Measurements from ENCODE around the gene AP5M1.
"Not testable (repeated sequence)": the region's sequence is repeated elsewhere in the genome, so short reads cannot be mapped to it uniquely, and the experiment has no call there.

The AP5M1 gene

DNA sequence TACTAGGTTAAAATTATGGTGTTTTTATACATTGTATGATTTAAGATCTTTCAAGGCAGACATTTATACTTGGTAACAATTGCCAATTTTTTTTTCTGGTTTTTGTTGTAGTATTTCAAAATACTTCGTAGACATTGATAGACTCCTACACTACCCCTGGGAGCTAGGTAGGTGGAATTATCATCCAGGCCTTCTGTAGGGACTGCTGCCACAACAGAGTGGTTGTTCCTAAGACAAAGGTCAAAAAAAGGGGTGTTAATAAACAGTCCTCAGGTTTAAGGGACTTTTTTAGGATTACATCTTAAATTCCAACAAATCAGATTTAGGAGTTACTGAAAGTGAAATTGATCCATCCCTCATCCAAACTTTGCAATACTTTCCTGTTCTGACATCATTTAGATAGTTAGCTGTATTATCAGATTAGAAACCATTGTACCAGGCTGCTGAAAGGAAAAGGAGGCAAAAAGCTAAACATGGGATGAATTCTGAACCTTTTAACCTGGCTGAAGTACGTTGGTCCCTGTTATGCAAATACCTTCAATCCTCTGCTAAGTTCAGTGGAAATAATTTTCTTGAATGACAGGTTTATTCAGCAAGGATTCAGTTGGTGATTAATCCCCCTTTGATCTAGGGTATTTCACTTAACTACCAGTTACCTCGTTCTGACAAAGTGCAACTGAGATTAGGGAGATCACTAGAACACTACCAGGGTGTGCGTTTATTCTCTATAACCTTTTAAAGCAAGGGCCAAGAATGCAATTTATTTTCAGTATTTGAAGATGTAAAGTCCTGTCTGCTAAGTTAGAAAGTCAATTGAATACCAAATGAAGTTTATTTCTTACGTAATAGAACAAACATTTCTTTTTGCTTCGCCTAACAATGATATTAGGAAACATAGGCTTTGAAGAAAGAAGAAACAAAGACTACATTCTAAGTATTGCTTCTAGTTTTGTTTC, 23.2 kb downstream of the AP5M1 start:
- no peak for DNase-seq

DNA sequence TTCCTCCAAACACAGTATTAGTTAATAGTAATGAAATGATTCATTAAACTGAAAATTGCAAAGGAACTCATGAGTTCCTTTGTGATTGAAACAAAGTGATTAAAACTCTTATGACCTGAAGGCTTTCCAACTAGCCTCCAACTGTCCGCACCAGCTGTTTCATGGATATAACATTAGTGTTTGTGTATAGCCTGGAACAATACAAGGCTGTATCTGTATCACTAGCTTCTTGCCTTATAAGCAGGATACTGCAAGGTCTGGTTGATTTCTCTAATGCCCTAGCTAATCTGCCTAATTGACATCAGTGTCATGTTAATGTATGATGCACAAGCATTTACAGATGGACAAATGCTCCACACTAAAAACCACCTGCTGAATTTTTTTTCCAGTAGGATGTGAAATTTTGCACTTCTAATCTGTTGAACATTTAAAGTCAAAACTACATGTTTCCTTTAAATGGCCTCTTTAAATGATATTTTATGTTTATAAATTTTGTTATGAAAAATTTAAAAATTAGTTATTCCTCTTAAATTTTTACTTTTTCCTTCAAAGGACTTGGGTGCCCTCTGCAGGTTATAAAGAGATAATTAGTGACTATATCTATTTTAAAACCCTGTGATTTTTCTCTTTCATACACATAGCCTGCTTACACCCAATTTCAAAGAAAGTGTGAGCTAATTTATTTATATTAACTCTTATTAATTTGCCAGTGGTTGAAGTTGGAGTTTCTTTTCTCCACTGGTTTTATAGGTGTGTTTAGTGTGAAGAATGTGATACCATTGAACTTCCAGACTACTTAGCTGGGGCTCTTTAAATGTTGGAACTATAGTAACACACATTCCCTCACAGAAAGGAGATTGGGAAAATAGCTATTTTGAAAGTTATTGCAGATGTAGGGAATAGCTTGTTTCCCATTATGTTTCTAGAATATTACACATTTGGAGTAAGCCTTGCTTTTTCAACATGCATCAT, 25.4 kb downstream of the AP5M1 start:
- no peak for DNase-seq

DNA sequence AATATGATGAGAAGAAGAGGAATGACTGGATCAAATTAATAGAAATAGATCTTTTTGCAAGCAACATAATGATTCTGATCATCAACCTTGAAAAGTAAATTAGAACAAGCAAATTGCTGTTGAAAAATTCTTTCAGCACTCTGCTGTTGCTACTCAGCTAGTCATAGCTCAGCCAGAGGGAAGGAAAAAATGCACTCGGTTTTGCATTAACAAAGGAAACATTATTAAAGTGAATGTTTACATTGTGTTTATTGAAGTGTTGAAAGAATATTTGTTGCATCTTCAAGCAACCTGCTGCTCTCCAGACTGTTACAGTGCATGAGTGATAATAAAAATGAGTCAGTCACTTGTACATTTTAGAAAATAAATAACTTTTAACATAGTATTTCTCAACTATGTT, 26.5 kb downstream of the AP5M1 start:
- DNase-seq = no peak

DNA sequence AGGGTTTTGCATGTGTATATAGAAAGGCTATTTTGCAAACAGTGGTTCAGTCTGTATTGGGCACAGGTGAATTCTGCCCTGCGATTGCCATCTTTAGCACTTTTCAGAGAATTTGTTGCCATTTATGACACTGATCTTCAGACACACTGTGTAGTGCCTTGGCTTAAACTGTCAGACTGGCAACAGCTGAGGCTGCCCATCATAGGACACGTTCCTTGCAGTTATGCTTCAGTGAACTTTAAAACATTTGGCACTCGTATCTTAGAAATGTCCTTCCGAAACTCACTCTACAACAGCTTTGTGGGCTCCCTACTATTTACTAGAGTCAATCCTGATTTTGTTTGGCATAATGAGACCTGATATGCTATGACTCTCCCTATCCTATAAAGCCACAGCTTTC, 29.1 kb downstream of the AP5M1 start:
- DNase-seq = no peak

DNA sequence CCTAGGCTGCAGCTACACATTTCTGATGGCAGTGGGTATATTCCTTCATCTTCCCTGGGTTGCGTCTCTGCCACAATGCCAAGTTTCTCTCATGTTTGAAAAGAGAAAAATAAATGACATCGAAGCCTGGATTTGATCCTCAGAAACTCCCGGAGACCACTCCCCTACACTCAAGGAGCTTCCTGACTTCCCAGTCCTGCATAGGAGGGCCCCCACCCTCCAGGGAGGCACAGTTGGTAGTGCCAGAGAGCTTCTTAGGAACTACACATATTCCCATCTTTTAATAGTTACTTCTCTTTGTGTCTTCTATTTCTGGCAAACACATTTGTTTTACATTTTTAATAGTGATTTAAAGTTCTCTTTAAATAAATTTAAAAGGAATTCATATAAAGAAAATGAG, 30.7 kb downstream of the AP5M1 start:
- no peak for DNase-seq

DNA sequence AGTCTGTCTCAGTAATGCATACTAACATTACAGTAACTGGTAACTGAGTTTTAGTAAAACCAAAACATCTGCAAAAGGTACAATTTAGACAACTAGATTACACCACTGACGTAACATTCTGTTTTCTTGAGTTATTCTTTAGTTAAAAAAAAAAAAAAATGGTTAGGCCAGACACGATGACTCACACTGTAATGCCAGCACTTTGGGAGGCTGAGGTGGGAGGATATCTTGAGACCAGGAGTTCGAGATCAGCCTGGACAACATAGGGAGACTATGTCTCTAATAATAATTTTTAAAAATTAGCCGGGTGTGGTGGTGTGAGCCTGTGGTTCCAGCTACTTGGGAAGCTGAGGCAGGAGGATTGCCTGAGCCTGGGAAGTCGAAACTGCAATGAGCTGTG, 34.1 kb downstream of the AP5M1 start:
- DNase-seq = no peak

DNA sequence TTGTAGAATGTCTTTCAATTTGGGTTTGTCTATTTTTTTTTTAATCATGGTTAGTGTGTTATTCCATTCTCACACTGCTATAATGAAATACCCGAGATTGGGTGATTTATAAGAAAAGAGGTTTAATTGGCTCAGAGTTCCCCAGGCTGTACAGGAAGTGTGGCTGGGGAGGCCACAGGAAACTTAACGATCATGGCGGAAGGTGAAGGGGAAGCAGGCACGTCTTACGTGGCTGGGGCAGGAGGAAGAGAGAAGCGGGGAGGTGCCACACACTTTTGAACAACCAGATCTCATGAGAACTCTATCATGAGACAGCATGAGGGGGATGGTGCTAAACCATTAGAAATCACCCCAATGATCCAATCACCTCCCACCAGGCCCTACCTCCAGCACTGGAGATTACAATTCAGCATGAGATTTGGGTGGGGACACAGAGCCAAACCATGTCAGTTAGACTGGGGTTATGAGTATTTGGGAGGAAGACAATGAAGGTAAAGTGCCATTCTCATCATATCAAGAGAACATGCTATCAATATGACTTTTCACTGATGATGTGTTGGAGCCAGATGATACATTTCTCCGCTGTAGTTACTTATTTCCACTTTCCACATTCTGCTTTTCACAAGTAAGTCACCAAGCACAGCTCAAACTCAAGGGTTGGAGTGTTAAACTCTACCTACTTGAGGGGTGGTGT, 45.8 kb downstream of the AP5M1 start:
- no peak for DNase-seq

DNA sequence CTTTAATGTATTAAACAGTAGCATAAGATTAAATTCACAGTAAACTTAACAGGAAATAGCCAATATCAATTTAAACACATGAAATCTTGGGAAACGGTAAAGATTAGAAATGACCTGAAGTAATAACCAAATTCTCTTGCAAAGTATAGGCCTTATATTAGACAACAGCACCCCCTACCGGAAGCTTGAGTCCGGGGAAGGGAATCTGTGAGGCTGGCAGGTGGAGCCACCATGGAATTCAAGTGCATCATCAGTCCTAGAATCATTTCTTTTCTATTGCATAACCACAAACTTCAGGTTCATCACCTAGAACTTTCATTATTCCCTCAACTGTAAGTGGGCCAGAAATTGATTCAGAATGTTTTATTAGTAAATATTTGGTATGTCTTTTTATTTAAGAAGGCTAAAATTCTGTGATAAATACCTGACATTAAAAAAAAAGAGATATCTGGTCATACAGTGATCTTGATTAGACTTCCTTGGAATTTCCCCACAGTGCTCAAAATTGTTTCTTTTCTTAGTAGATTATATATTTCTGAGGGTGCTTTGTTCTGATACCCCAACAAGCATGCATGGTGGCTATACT, 48.6 kb downstream of the AP5M1 start:
- DNase-seq = peak in 1 of 2 experiments; percentile 52

DNA sequence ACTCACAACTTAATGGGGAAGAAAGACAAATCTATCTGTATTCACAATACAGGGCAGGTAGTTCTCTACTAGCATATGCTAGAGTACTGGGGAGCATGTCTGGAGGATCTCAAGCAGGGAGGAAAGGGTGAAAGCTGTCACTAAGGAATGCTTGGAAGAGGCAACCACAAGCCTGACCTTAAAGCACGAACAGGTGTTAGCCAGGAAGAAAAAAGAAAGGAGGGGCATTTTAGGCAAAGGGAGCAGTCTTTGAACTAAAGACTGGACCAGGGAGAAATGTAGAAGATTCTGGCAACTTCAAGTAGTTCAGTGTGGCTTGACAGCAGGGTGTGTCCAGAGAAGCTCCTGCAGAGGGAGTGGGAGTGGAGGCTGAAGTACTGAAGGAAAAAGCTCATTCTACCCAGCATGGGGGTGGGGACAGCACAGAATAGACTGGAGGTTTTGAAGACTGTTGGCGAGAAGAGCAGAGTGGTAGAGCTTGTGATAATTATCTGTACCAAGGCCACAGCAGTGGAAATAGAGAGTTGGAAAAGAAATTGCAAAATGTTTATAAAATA, 50.9 kb downstream of the AP5M1 start:
- no peak for DNase-seq

DNA sequence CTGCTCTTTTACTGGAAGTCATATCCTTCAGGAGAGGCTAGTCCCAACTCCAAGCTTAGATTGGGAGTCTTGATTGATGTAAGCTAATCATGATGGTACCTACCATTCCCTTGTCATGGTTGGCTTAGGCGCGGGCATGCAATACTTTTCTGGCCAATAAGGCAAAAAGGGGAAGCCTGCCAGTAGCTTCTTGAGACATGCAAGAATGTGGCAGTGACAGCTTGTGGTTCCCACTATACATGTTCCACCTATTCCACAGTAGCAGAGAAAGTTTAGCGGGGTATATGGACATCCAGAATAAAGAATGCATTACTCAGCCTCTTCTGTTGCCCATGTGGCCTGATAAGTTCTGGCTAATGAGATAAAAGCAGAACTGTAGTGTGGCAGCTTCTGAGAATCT, 55.0 kb downstream of the AP5M1 start:
- no peak for DNase-seq

DNA sequence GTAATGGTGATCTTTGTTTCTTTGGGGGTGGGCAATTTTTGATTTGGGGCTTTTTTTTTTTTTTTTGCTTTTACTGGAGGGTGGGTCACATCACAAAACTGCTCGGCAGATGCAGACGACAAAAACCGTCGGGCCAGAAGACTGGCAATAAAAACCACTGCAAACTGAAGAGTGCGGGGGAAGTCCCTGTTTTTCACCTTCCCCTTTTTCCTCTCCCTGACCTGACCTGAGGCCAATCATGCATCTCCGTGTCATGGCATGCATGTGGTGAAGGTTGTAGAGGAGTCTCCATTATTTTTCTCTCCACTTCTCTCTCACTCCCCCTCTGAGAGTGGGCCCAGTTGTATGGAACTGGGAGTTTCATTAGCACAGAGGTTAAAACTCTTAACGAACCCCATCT, 57.5 kb downstream of the AP5M1 start:
- no peak for DNase-seq

DNA sequence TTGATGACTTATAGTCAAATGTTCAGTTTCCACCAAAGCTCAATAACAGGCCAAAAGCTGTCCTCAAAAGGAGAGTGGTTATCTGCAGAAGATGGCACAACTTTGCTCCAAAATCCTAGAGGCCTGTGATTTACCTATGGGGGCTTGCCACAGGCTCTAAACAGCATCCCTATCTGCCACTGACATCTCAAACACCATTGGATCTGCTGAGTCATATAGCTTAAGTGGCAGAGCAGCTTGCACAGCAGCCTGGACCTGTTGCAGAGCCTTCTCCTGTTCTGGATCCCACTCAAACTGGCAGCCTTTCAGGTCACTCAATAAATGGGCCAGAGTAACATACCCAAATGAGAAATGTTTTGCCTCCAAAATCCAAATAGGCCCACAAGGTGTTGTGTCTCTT, 61.1 kb downstream of the AP5M1 start:
- no peak for DNase-seq

DNA sequence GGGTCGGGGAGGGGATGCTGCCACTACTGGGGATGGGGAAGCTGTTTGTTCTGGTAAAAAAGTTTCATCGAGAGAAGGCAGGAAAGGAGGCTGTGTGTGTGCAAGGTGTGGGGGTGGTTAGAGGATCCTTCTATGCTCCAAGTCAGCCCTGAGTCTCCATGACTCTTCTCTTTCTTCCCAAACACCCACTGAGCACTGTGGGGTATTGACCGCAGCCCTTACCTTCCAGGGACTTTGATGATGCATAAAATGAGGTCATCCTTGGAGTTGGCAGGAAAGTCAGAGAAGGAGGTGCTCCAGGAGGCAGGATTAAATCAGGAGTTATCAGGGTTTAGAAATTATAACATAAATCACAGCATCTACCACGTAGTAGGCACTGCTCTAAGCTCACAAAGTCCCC, 63.7 kb downstream of the AP5M1 start:
- not testable (repeated sequence) for DNase-seq

DNA sequence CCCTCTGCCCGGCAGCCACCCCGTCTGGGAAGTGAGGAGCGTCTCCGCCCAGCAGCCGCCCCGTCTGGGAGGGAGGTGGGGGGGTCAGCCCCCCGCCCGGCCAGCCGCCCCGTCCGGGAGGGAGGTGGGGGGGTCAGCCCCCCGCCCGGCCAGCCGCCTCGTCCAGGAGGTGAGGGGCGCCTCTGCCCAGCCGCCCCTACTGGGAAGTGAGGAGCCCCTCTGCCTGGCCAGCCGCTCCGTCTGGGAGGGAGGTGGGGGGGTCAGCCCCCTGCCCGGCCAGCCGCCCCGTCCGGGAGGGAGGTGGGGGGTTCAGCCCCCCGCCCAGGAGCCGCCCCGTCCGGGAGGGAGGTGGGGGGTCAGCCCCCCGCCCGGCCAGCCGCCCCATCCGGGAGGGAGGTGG, 65.0 kb downstream of the AP5M1 start:
- DNase-seq = not testable (repeated sequence)

DNA sequence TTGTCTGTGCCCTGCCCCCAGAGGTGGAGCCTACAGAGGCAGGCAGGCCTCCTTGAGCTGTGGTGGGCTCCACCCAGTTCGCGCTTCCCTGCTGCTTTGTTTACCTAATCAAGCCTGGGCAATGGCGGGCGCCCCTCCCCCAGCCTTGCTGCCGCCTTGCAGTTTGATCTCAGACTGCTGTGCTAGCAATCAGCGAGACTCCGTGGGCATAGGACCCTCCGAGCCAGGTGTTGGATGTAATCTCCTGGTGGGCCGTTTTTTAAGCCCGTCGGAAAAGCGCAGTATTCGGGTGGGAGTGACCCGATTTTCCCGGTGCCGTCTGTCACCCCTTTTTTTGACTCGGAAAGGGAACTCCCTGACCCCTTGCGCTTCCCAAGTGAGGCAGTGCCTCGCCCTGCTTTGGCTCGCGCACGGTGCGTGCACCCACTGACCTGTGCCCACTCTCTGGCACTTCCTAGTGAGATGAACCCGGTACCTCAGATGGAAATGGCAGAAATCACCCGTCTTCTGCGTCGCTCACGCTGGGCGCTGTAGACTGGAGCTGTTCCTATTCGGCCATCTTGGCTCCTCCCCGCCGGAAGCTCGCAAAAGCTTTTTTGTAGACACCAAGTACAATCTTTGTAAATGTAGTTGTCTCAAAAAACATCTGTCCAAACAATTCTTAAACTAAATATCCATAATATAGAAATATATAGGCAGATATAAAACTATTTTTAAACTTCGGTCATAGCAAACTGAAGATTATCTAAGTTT, 75.0 kb downstream of the AP5M1 start:
- DNase-seq = not testable (repeated sequence)

DNA sequence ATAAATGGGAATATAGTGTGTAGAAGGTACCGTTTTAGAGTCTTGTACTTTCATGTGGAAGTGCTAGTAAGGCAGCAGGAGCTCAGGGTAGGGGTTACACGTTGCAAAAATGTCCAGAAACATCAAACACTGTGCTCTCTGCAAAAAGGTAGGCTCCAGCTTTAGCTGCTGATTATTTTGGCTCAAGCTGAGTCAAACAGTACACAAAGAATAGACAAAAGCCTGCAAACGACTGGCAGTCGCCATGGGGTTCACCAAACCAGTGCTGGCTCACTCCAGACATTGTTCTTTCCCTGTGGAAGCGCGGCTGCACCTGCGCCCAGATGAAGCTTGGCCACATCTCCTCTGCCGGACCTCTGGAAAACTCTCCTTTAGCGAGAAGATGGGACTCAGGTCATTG, 76.3 kb downstream of the AP5M1 start:
- DNase-seq = no peak

DNA sequence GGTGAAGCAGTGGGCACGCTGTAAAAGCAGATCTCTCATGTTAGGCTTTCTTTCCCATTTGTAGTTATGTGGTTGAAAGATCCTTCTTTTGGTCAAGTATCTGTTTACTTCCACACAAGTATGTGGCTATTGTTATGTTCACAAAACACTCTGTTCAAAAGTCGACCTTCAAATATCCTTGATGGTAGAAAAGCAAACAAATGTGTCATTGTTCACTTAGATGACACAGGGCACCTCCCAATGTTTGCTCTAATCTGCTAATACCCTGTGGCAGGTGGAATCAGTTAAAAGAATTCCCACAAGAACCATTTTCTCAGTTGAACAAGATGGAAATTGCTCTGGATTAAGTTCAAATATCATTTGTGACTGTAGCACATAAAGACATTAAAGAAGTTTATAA, 78.0 kb downstream of the AP5M1 start:
- DNase-seq = no peak

All from cerebellar nuclear complex (tissue), 1 donor.